GM19455 (cell line): ENCODE results near the gene PRKG2.

Experiments used
- ATAC-seq: cut with Tn5 transposase; IDR thresholded peaks from one replicate; pipeline ENCODE4 v1.9.1; 2021; ENCODE audit not compliant: unreplicated experiment

Gene PRKG2

GRCh38 chr4:81106150-81106549, 108.9 kb downstream of the PRKG2 start:
- no peak for ATAC-seq

DNA sequence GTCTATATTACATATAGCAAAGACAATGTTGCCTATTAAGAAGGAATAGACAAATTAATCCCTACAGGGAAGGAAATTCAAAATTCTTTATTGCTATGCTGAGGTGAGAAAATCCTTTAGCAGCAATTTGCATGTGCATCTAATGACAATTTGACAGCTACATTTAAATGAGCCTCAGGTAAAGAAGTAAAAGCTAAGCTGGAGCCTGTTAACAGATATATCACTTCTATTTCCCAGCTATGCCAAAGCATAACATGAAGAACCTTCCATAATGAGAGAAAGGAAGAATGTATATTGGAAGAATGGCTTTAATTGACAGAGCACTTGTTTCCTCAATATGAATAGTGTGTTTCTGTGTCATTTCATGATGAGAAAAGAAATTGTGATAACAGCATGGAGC, 112.9 kb downstream of the PRKG2 start:
- ATAC-seq = no peak

DNA sequence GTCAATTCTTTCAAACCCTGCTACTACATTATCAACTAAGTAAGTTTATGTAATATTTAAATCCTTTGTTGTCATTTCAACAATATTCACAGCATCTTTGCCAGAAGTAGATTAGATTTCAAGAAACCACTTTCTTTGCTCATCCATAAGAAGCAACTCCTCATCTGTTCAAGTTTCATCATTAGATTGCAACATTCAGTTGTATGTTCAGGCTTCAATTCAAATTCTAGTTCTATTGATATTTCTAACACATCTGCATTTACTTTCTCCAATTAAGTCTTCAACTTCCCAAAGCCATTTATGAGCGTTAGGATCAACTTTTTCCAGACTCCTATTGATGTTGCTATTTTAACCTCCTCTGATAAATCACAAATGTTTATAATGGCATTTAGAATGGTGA, 118.5 kb downstream of the PRKG2 start:
- ATAC-seq = no peak

DNA sequence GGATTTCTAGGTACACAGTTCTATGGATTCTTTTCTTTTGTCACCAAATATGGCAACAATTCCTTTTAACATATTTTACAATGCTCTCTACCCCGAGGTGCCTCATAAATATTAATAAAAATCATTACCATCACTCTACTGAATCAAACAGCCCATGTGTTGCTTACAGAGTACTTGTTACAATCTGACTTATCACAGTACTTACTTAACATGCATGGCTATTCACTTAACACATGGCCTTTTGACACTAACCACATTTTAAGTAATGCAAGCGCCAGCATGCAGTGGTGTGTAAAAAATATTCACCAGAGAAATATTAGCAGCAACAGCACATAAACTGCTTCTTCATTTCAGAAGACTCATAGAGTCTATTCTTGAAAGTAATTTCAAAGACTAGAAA, 119.6 kb downstream of the PRKG2 start:
- no peak for ATAC-seq

- ATAC-seq = no peak
Observed at GRCh38 chr4:81093720-81094401, 121.2 kb downstream of the PRKG2 start.

DNA sequence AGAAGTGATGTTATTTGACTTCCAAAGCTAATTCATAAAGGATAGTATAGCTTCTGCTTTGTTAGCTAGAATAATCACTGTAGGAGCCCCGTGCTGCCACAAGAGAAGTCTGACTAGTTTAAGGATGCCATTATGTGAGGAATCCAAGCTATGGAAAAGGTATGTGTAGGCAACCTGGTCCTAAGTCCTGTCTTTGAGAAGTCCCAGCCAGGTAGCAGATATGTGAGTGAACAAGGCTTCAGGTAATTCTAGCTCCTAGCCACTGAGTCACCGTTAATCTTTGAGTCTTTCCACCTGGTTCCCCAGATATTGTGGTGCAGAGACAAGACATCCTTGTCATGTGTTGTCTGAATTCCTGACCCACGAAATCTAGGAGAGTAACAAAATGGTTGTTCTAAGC, 129.0 kb downstream of the PRKG2 start:
- ATAC-seq = no peak

DNA sequence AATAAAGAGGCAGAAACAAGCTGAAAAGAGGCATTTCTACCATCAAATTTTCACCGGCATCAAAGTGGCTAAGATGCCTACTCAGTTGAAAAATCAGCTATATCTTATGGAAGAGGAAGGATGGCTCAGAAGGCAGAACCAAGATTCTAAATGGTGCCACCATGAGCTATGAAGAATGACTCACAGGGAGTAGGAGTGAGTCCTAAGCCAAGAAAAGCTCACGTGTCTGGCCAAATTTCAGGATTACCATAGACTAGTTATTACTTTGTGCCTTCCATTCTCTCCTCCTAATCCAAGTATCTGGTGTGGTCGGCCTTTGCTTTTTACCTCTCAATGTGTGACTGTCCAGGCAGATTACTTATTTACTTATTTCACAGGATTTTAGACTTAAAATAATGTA, 129.7 kb downstream of the PRKG2 start:
- ATAC-seq = no peak

DNA sequence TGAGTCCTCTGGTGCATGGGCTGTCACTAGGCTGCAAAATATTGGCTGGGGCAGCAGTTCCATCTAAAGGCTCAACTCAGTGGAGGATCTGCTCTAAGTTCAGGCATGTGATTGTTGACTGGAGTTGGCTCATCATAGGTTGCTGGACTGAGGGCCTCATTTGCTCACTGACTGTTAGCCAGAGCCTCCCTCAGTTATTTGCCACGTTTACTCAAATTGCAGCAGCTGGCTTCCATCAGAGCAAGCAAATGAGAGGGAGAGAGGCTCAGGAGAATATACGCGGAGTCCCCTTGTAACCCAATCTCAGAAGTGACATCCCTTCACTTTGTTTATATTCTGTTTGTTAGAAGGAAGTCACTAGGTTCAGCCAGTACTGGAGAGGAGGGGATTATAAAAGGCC, 130.4 kb downstream of the PRKG2 start:
- ATAC-seq = no peak

DNA sequence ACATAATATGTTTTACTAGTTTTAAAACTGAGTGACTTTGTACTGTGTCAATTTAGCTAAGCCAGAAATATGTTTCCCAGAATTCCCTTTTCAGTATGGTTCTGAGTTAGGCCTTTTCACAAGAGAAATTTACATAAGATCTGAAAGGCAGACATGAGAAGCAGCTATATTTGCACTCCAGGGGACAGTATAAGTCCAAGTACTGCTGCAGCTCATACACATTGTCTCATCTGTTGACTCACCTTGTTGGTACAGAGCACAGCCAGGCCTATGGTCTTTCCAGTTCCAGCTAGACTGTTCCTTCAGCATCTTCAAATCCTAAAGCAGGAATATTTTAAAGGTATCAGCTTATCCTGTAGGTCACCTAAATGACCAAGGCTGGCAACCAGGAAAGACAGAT, 131.0 kb downstream of the PRKG2 start:
- no peak for ATAC-seq

DNA sequence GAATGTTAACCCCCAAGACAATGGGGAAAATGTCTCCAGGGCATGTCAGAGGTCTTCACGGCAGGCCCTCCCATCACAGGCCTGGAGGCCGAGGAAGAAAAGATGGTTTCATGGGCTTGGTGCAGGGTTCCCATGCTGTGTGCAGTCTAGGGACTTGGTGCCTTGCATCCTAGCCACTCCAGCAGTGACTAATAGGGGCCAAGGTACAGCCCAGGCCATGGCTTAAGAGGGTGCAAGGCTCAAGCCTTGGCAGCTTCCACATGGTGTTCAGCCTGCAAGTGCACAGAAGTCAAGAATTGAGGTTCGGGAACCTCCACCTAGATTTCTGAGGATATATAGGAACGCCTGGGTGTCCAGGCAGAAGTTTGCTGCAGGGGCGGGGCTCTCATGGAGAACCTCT, 133.9 kb downstream of the PRKG2 start:
- ATAC-seq = no peak

DNA sequence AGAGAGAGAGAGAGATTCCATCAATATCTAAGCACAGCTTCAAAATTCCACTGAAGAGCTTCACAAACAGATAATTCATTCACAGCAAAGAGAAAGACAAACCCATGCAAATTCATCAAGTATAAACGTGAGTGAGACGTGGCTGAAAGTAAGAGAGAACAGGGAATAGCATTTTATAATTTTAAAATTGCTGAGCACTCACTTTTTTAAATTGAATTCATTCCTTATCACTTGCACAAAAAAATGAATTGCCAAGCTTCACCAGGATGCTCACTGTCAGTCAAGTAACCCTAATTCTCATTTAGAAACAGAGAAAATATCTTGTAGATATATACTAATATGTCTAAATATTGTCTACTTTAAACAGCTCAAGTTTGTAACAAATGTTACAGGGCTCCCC, 144.0 kb downstream of the PRKG2 start:
- no peak for ATAC-seq

- peak; percentile 99 for ATAC-seq
Observed at GRCh38 chr4:81069706-81070331, 145.2 kb downstream of the PRKG2 start.

DNA sequence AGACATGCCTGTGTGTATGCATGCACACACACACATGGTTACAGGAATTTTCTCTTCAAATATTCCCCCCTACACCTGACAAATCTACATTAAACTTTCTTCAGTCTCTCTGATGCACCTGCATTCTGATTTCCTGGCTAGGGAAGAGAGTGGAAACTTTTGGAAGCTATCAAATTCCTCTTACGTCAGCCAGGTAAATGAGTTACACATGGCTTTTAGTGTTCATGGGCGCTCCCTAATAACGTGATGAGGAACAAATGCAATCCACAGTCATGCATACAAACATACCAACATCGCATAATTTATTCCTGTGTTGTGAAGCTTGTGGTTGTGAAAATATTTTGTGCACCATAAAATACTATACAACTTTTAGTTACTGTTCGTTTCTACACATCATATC, 149.6 kb downstream of the PRKG2 start:
- ATAC-seq = no peak

DNA sequence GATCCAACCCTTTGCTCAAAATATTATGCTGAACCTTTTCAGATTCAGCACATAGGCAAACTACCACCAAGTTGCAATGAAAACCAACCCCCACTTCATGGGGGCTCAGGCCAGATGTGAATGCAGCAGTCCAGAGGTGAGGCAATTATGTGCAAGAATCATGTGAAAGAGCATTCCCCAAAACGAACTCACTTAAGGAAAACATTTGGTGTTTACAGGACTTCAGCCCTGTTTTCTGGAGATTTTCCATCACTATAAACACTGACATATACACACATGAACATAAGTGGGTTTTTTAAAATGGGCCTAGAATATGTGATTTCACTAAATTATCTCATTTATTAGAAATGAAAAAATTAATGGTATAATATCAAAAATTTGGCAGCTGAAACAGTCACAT, 153.0 kb downstream of the PRKG2 start:
- ATAC-seq = no peak

DNA sequence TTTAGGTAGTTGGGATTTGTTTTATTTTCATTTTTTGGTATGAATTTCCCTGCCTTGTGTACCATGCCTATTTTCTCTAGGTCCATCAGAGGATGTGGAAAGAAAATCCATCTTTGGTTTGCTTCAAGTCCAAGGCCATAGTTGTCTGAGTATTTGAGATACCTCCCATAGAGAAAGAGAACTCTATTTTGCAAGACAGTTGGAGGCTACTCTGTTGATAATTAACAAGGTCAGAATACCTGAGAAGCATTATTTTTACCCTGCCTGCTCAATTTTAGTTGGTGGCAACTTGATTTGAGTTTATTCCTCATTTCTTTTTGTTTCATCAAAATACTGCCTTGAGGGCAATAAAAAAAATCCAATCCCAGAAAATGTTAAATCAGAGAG, 153.7 kb downstream of the PRKG2 start:
- ATAC-seq = no peak

GRCh38 chr4:81060587-81061343, 154.3 kb downstream of the PRKG2 start:
- no peak for ATAC-seq

GRCh38 chr4:81058621-81059020, 156.4 kb downstream of the PRKG2 start:
- ATAC-seq = no peak

GRCh38 chr4:81052119-81053068, 162.6 kb downstream of the PRKG2 start:
- ATAC-seq = peak; percentile 98

DNA sequence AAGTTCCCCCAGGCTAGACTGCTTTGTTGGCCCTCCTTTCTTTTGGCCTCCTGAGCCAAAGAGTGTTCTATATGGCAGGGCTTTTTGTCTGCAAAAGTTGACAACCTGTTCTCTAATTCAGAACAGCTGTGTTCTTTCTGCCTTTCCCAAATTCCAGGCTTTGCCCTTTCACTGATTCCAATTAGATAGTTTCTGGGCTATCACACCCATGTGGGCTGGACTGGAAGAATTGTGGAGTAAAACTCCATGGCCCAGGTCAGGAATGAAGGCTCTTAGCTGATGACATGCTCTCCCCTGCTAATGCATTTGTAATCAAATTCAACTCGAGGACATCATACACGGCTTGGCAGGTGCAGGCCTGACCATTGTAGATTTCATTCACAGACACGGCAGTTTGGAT, 165.1 kb downstream of the PRKG2 start:
- ATAC-seq = no peak

DNA sequence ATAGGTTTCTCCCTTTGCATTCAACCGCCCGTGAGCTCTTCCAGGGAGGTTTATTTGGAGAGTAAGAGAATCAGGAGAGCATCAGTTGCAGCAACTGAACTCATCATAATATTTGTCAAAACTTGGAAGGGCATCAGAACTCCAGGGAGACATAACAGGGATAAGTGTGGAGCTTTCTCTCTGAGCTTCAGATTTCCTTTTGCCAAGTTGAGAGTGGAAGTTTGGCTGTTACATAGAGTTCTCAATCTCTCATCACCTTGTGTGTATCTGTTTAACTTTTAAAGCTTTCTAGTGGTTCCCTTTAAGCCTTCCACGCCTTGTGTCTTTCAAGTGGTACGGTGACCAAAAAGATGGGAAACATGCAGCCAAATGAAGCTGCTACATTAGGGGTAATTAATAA, 165.7 kb downstream of the PRKG2 start:
- no peak for ATAC-seq
